Stimulated activated CD8-positive, alpha-beta memory T cell treated with anti-CD3 and anti-CD28 coated beads, Interleukin-4, amount 100 ng/mL, for 1 hour (primary cell): ENCODE measurements around the gene PSMD2.
"Not testable (repeated sequence)": the region's sequence is repeated elsewhere in the genome, so short reads cannot be mapped to it uniquely, and the experiment has no call there.

ENCODE experiments used
- DNase-seq, 2 donors: peaks; one replicate each; pipeline ENCODE4 v3.0.0-alpha.2; 2020; ENCODE audit warnings: low read depth in 2 of 2, low spot score in 1 of 2

The PSMD2 gene

DNA sequence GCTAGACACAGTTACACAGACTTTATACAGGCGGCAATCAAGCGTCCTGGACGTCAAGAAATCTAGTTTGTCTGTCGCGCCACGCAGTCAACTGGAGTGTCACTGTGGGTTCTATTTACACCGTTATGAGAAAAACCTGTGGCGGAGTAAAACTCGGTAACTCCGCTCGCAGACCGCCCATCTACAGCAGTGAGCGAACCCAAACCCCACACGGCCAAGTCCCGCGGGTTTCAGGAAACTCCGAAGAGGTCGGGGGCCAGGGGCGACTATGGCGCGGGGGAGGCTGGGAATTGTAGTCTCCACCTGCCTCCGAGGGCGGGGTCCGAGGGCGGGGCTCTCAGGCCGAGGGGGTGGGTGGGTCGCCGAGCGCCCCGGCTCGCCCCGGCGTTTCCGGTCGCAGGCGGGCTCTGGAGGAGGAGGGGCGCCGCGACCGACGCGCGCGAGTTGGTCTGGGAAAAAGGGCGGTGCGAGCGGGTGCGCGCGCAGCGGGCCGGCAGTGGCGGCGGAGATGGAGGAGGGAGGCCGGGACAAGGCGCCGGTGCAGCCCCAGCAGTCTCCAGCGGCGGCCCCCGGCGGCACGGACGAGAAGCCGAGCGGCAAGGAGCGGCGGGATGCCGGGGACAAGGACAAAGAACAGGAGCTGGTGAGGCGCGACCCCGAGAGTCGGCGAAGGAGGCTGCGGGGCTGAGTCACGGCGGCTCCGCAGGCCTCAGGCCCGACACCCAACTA lies at the start of gene PSMD2:
PSMD2 (plus strand) TSS at position 483 of the 729 bp plus-strand sequence; CDS start at position 509, 26 bp downstream.
- peak; percentile 91 to 97 for DNase-seq

DNA sequence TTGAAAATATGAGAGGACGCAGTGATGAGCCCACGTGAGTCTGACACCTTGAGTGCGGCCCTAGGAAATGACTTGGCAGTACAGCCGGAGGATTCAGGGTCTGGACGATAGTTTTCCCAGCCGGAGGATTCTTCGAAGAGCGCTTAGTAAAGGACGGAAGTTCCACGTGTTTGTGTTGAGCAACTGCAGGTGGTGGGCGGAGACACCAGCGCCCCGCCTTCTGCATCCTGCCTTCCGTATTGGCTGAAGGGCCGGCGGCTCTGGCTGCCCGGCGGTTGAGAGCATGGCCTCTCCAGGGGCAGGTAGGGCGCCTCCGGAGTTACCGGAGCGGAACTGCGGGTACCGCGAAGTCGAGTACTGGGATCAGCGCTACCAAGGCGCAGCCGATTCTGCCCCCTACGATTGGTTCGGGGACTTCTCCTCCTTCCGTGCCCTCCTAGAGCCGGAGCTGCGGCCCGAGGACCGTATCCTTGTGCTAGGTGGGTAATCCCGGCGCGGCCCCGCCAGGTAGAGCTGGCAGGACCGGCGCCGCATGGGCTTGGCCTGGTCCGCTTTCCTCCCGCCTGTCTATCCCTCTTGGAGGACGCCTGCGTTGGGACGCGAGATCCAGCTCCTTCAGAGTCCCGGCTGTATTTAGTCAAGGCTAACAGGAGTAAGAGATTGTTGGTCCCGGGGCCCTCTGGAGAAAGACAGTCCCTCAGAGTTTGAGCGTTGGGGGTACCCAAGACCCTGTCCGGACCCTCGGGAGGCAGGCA lies 49.5 kb upstream of the PSMD2 start, which contains the start of gene EEF1AKMT4:
EEF1AKMT4 (plus strand) TSS at position 261 of the 755 bp plus-strand sequence; CDS start at position 284, 23 bp downstream.
- DNase-seq = peak; percentile 81 to 89

DNA sequence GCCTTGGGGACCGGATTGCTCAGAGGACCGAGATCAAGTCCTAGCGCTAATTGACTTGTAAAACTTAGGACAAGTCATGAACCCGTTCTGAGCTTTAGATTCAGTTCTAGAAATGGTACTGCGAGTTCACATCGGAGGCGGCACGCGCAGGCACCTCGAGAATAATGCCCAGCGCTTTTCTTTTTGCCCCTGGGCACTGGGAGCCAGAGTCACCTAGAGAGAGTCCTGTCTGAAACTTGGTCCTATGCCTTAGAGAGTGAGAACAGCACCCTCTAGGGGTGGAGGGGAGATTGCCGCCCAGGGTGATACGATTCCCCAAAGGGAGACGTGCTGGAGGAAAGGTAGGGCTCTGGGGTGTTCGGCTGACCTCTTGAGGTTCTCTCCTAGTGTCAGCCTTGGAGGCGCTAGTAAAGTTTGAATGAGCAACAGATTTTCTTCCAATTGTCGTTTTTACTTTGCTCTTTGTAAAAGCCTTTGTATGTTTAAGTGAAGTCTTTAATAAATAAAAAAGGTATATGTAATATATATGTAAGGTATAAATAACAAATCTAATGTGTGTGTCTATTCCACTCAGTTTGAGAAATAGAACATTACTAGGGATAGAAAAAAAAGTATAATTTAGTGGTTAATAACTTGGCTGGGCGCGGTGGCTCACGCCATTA lies 48.7 kb upstream of the PSMD2 start:
- DNase-seq = peak; percentile 76 to 81

DNA sequence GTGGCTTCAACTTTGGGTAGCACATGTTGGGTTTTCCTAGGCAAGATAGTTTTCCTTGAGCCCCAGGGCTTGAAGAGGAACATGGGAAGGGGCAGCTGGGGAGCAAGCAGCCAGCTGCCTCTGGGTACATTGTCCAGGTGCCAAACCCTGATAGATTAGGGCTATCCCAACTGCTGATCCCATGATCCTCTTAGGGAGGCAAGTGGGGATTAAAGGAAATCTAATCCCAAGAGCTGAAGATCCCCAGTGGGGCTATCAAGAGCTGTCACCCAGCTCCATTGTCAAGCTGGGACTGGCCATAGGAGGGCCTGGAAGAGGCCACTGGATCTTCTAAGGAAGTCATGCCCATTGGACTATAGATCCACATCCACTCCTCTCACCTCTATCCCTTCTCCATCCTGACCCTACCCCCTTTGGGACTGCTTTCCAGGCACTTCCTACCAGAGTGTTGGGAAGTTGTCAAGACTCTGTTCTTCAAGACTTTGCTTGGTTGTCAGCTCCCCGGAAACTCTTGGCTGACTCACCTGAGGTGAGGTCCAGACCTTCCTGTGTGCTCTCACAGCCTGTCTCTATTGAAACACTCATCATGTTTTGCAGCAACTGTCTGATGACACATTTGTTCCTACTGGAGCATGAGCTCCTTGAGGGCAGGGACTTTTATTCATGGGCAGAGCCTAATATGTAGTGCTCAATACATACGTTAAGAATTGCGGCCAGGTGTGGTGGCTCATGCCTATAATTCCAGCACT lies 43.6 kb upstream of the PSMD2 start:
- no peak for DNase-seq

DNA sequence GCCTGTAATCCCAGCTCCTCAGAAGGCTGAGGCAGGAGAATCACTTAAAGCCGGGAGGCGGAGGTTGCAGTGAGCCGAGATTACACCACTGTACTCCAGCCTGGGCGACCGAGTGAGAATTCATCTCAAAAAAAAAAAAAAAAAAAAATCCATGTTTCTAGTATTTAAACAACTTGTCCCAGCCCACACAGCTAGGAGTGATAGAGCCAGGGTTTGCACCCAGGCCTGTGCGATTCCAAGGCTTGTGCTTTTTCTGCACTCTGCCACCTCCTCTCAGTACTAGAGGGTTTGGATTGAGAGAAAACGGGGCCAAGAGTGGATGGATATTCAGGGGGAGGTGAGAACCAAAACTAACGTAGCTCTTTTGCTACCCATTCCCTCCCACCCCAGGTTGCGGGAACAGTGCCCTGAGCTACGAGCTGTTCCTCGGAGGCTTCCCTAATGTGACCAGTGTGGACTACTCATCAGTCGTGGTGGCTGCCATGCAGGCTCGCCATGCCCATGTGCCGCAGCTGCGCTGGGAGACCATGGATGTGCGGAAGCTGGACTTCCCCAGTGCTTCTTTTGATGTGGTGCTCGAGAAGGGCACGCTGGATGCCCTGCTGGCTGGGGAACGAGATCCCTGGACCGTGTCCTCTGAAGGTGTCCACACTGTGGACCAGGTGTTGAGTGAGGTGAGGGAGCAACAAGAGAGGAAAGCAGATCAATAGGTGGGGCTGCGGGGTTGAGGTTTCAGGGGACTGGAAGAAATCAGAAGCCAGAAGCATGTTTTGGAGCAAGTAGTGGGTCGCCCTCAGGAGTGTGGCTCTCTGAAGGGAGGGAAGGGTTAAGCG lies 41.7 kb upstream of the PSMD2 start:
- DNase-seq = no peak

DNA sequence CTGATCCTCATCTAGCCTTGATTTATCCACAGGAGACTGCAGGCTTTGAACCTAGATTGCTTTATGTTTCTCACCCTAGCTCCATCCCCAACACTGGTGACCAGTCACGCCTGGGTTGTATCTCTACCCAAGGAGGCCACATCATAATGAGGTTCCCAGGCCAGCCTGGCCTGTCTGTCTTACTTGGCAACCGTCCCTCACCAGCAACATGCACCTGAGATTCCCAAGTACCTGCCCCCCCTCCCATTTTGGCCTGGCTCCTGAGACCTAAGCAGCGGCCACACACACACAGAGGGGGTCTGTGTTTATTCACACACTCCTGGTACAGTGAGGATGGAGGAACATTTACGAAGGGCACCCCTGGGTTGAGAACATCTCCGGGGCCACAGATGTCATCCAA lies 40.1 kb upstream of the PSMD2 start:
- no peak for DNase-seq

DNA sequence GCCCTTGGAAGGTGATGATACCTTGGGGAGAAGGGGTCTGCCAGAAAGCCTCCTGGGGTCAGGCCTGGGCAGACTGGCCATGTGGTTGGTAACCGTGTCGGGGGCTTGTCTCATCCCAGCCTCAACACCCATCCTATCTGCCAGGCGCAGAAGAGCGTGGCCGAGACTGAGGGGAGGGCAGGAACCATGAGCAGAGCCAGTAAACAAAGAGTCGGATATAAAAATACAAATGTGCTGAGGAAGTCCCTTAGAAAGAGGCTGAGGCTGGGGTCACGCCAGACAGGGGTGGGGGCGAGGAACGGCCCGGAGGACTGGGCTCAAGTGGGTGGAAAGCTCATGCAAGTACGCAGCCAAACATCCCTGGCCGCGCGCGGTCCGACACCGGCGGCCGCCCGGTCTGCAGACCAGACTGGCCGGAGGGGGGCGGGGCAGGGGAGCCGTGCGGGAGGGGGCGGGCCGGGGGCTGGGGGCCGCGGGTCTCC lies 39.6 kb upstream of the PSMD2 start:
- DNase-seq = no peak

DNA sequence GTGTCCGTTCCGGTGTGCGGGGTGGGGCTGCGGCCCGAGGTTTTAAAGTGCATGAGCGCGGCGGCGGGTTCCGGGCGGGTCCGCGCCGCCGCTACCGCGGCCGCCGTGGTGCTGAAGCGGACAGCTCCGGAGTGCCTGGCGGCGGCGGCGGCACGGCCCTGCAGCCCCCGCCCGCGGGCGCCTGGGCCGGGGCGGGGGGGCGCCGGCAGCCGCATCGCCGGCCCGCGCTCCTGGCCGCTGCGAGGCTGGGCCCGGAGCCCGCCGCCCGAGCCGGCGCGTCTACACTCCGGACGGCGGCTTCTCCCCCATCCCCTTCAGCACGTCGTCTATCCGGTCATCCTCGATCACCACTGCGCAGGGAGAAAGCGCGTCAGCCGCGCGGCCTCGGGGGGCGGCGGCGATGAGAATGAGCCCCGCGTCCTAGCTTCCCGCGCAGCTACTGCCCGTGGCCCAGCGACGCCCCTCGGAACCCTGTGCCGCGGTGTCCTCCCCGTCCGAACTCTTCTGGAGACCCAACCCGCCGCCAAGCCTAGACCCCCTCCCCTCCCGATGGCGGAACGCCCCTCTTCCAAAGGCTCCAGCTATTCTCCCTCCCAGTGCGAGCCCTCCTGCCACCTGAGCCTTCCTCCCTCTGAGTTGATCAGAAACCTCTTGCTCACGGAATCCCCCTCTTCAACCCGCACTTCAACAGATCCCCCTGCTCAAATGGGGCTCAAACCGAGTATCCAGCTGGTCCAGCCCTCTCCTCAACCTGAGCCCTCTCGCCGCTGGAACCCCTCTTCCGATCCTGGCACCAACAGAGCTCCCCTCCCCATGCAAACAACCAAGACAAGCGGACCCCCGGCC lies 38.9 kb upstream of the PSMD2 start:
- DNase-seq = no peak

DNA sequence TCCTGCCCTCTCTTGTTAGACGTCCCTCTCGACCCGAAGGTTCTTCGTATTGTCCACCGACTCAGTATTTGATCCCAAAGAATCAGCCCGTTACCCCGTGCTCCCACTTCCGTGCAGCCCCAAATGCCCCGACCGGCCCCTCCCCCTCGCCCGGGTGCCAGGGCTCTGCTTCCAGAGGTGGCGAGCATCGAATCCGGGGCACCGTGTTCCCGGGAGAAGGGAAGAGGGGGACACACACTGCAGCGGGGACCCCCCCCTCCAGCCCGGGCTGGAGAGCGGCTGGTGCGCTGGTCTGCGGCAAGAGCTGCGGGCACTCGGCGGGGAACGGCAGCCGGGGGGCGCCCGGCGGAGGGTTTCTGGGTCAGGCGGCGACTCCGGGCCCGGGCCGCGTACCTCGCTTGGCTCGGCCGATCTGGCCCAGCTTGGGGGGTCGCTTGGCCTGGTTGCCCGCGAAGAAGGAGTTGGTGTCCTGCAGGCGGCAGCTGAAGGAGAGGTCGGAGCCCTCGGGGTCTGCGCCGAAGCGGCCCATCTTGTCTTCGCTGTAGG lies 38.2 kb upstream of the PSMD2 start:
- no peak for DNase-seq

DNA sequence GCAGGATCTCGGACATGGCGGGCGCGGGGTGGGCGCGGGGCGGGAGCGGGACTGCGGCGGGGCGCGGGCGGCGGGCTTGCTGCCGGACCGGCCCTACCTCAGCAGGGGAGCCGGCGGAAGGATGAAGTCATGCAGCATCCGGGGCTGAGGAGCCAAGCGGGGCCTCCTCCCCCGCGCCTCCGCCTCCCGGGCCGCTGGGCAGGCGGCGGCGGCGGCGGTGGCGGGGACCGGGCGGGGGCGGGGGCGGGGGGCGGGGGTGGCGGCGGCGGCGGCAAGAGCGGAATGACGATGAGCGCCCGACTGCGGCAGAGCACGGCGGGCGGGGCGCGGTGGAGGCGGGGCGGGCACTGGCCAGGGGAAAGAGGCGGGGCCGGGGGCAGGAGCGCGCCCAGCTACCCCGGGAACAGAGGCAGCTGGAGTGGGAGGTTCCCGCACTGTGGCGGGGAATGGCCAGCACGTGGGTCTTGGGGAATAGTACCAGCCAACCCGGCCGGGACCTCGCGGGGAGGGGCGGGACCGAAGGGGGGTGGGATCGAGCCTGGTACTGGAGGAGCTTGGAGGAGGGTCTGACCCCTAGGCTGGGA lies 37.7 kb upstream of the PSMD2 start, which contains the start of gene CAMK2N2:
CAMK2N2 (minus strand) TSS at position 284 of the 584 bp plus-strand sequence; CDS start at position 16, 268 bp downstream.
- DNase-seq = no peak

DNA sequence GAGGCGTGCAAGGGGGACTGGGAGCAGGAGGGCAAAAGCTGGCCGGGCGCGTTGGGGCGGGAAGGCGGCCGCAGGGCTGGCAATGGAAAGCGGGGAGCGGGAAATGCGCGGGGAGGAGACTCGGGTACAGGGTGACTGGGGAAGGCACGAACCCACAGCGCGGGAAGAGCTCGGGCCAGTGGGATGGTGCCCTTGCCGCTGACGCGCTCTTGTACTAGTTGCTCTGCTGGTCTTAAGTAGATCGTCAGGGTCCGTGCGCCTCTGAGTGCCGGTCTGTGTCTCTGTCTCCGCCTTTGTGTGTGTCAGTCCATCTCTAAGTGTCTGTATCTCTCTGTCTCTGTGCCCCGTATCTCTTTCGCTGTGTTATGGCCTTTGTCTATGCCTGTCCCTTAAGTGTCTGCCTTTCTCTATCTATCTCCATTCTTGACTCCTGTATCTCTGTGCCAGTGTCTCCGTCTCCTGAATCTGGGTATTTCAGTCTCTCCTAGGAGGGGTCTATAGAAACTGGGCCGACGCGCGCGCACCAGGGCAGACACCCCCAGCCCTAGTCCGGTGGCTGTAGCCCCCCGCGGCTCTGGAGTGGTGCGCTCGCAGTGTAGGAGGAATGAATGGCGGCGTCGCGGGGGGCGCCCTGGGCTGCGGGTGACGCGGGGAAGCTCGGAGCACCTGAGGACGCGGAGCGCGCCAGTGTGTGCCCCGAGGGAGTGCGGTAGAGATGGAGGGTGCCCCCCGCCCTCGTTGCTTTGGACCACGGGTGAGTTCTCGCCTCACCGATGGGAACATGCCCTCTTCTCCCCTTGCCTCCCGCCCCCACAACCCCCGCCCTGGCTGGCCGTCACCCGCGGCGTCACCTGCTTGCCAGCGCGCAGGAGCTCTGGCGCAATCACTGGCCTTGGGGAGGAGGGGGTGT lies 36.9 kb upstream of the PSMD2 start:
- DNase-seq = no peak

DNA sequence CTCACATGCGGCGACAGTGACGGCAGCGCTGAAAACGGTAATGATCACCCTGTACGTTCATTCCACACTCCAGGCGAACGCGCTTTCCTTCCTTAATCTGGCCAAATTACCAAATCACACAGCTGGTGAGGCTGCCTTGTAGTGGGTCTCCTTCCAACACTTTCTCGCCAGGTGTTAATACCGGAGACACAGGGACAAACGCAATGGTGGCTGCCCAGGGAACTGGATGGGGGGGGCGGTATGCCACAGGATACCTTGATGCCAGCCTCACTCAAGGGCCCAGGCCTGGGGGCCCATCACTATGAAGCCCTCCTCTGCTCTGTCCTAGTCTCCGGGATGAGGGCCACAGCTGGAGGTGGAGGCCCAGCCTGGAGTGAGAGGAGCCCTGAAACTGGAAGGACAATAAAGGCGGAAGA lies 36.3 kb upstream of the PSMD2 start:
- no peak for DNase-seq

DNA sequence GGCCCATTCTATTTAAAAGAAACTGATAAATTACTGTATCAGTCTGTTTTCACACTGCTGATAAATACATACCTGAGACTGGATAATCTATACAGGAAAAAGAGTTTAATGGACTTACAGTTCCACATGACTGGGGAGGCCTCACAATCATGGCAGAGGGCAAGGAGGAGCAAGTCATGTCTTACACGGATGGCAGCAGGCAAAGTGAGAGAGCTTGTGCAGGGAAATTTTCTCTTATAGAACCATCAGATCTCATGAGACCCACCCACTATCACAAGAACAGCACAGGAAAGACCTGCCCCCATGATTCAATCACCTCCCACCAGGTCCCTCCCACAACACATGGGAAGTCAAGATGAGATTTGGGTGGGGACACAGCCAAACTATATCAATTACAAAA lies 31.8 kb upstream of the PSMD2 start:
- DNase-seq = not testable (repeated sequence)

DNA sequence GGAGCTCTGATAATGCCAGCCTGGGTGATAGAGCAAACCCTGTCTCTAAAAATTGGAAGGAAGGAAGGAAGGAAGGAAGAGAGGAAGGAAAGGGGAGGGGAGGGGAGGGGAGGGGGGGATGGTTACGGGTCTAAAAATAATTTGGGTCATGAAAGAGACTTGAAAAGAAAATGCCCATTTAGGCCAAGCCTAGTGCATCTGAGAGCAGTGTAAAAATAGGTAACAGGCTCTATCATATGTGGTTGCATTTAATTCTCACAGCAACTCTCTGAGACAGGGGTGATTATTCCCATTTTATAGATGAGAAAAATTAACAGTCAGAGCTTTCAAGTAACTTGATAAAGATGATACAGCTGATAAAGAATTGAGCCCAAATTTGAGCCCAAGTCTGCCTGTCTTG lies 26.8 kb upstream of the PSMD2 start:
- DNase-seq = no peak

DNA sequence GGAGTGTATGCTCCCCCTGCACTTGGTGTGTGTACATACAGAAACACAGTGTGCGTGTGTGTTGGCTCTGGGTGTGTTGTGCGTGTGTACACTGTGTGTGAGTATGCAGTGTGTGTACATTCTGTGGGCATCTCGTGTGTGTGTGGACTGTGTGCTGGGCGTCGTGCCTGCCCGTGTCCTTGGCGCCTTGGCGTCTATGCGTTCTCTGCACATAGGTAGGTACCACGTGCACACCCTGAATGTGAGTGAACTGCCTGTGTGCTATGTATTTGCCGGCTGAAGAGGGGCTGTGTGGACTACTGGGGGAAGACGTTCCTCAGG lies 23.7 kb upstream of the PSMD2 start:
- DNase-seq = no peak

DNA sequence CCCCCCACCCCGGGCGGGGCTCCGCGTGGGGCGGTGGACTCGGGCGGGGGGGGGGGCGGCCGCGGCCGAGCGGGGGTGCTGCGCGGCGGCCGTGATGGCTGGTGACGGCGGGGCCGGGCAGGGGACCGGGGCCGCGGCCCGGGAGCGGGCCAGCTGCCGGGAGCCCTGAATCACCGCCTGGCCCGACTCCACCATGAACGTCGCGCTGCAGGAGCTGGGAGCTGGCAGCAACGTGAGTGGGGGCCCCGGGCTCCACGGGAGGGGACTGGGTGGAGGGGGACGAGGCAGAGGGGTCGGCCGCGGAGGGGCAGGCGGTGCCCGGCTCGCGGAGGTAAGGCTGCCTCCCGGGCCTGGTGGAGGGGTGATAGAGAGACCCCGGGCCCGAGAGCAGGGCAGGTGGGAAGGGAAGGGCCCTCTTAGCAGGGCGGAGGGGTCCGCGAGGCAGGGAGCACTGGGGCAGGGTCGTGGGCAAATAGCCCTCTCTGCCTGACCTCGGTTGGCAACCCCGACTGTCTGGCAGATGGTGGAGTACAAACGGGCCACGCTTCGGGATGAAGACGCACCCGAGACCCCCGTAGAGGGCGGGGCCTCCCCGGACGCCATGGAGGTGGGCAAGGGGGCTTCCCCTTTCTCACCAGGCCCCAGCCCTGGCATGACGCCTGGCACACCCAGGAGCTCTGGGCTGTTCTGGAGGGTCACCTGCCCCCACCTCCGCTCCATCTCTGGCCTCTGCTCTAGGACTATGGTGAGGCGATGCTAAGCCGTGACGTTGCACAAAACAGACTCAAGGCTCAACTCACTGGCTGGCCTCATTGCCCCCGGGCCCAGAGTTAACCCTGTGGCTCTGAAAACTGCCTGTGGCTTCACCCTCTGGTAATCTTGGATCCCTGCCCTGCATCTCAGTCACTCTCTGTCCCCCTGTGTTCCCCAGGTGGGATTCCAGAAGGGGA lies 22.8 kb upstream of the PSMD2 start, which contains the start of gene ECE2:
ECE2 (plus strand) TSS at position 62 of the 950 bp plus-strand sequence; CDS start at position 194, 132 bp downstream.
- DNase-seq = no peak
